Measurements from ENCODE around the gene VWA3A.
"Not testable (repeated sequence)": the region's sequence is repeated elsewhere in the genome, so short reads cannot be mapped to it uniquely, and the experiment has no call there.

VWA3A gene

GRCh38 chr16:22128537-22128936 lies 36.2 kb downstream of the VWA3A start:
- FAIRE-seq; DNase-seq (ENCODE audit: low spot score): not testable (repeated sequence)

- DNase-seq (ENCODE audit: low spot score) (no peak), FAIRE-seq (no peak)
Measured at GRCh38 chr16:22130528-22130927, 38.2 kb downstream of the VWA3A start.

- no peak for FAIRE-seq
Measured at GRCh38 chr16:22132801-22133200, 40.5 kb downstream of the VWA3A start.

GRCh38 chr16:22138482-22138881 lies 46.1 kb downstream of the VWA3A start:
- FAIRE-seq = no peak
- DNase-seq (ENCODE audit: low spot score) = no peak

More at GRCh38 chr16:22132801-22133200, 40.5 kb downstream of the VWA3A start:
- DNase-seq (ENCODE audit: low spot score) = no peak

GRCh38 chr16:22139008-22139407 lies 46.7 kb downstream of the VWA3A start:
- no peak for DNase-seq (ENCODE audit: low spot score)

GRCh38 chr16:22139732-22140131 lies 47.4 kb downstream of the VWA3A start:
- DNase-seq (ENCODE audit: low spot score) = no peak
- no peak for FAIRE-seq

More at GRCh38 chr16:22139008-22139407, 46.7 kb downstream of the VWA3A start:
- FAIRE-seq = no peak

- FAIRE-seq (no peak), DNase-seq (ENCODE audit: low spot score) (no peak)
Measured at GRCh38 chr16:22141767-22142166, 49.4 kb downstream of the VWA3A start.

- DNase-seq (ENCODE audit: low spot score) (no peak), FAIRE-seq (no peak)
Measured at GRCh38 chr16:22144520-22144919, 52.2 kb downstream of the VWA3A start.

- FAIRE-seq (no peak), DNase-seq (ENCODE audit: low spot score) (no peak)
Measured at GRCh38 chr16:22147853-22148252, 55.5 kb downstream of the VWA3A start.

GRCh38 chr16:22151246-22151998 lies 59.1 kb downstream of the VWA3A start:
- FAIRE-seq (no peak), DNase-seq (ENCODE audit: low spot score) (no peak)

- no peak for DNase-seq (ENCODE audit: low spot score)
- FAIRE-seq = no peak
Measured at GRCh38 chr16:22152316-22152715, 60.0 kb downstream of the VWA3A start.

GRCh38 chr16:22153078-22153477 lies 60.7 kb downstream of the VWA3A start:
- FAIRE-seq; DNase-seq (ENCODE audit: low spot score): not testable (repeated sequence)

- FAIRE-seq (no peak), DNase-seq (ENCODE audit: low spot score) (no peak)
Measured at GRCh38 chr16:22161401-22161800, 69.1 kb downstream of the VWA3A start.

GRCh38 chr16:22161999-22162655 lies 69.8 kb downstream of the VWA3A start, which contains the start of gene SDR42E2:
SDR42E2 (plus strand) TSS chr16:22162506; CDS start chr16:22165583, 3,077 bp downstream.
- DNase-seq (ENCODE audit: low spot score) (no peak), FAIRE-seq (no peak)

GRCh38 chr16:22162656-22163009 lies 70.3 kb downstream of the VWA3A start:
- no peak for FAIRE-seq

GRCh38 chr16:22163806-22164205 lies 71.5 kb downstream of the VWA3A start:
- FAIRE-seq = no peak

More at GRCh38 chr16:22162656-22163009, 70.3 kb downstream of the VWA3A start:
- DNase-seq (ENCODE audit: low spot score) = no peak

GRCh38 chr16:22164482-22164881 lies 72.1 kb downstream of the VWA3A start:
- FAIRE-seq = no peak
- DNase-seq (ENCODE audit: low spot score) = no peak

More at GRCh38 chr16:22163806-22164205, 71.5 kb downstream of the VWA3A start:
- DNase-seq (ENCODE audit: low spot score) = no peak

- FAIRE-seq = no peak
Measured at GRCh38 chr16:22165508-22166285, 73.4 kb downstream of the VWA3A start.

GRCh38 chr16:22171953-22172352 lies 79.6 kb downstream of the VWA3A start:
- FAIRE-seq = no peak
- no peak for DNase-seq (ENCODE audit: low spot score)

More at GRCh38 chr16:22165508-22166285, 73.4 kb downstream of the VWA3A start:
- no peak for DNase-seq (ENCODE audit: low spot score)

GRCh38 chr16:22172642-22173041 lies 80.3 kb downstream of the VWA3A start:
- FAIRE-seq = not testable (repeated sequence)

GRCh38 chr16:22174642-22175041 lies 82.3 kb downstream of the VWA3A start:
- DNase-seq (ENCODE audit: low spot score) (no peak), FAIRE-seq (no peak)

More at GRCh38 chr16:22172642-22173041, 80.3 kb downstream of the VWA3A start:
- DNase-seq (ENCODE audit: low spot score) = not testable (repeated sequence)
